Hematopoietic multipotent progenitor cell treated with erythropoietin and hydrocortisone succinate and interleukin-3 and kit ligand, for 17 days (in vitro differentiated cells): Measurements from ENCODE around the gene VPS29.

Experiments
- DNase-seq: peaks from one replicate; pipeline ENCODE4 v3.0.0-alpha.2; 2015; ENCODE audit warnings: low spot score

Gene VPS29

DNA sequence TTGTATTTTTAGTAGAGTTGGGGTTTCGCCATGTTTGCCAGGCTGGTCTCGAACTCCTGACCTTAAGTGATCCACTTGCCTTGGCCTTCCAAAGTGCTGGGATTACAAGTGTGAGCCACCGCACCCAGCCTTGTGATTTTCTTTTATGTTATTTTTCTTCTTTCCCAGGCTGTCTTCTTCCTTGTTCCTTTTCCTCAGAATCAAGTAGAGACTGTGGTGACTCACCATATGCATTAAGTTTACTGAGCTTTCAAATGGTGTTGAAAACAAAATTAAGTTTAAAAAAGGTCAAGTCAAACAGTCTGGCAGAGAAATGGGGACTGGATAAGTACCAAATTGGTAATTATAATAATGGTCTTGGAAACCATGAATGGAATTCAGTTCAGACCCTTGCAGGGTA is 57.5 kb downstream of the VPS29 start:
- no peak for DNase-seq
